Activated T-helper 1 cell treated with Interleukin-2 at 50 U/mL for 16 hours (primary cell): ENCODE results near the gene VCL.
"Not testable (repeated sequence)": the region's sequence is repeated elsewhere in the genome, so short reads cannot be mapped to it uniquely, and the experiment has no call there.

Source experiments
- DNase-seq: peaks from one replicate; pipeline ENCODE4 v3.0.0-alpha.2; 2020; ENCODE audit warnings: low read depth

VCL gene

GRCh38 chr10:73997787-73998622 is at the start of gene VCL:
Gene VCL, plus strand, starts transcription at chr10:73998116. Its CDS starts 92 bp downstream, at chr10:73998208.
- DNase-seq = peak; percentile 89

- no peak for DNase-seq
Observed at GRCh38 chr10:73948947-73949633, 48.8 kb upstream of the VCL start.

- DNase-seq = no peak
Observed at GRCh38 chr10:73950155-73950948, 47.6 kb upstream of the VCL start.

GRCh38 chr10:73953665-73954064 is 44.3 kb upstream of the VCL start:
- DNase-seq = no peak

GRCh38 chr10:73954737-73955136 is 43.2 kb upstream of the VCL start:
- DNase-seq = no peak

GRCh38 chr10:73955719-73956118 is 42.2 kb upstream of the VCL start:
- no peak for DNase-seq

GRCh38 chr10:73956476-73957359 is 41.2 kb upstream of the VCL start:
- no peak for DNase-seq

- DNase-seq = no peak
Observed at GRCh38 chr10:73959484-73960243, 38.3 kb upstream of the VCL start.

- no peak for DNase-seq
Observed at GRCh38 chr10:73962386-73962785, 35.5 kb upstream of the VCL start.

GRCh38 chr10:73963533-73963932 is 34.4 kb upstream of the VCL start:
- not testable (repeated sequence) for DNase-seq

GRCh38 chr10:73964743-73965142 is 33.2 kb upstream of the VCL start:
- DNase-seq = no peak

- DNase-seq = not testable (repeated sequence)
Observed at GRCh38 chr10:73965267-73965889, 32.5 kb upstream of the VCL start.

- no peak for DNase-seq
Observed at GRCh38 chr10:73965890-73966768, 31.8 kb upstream of the VCL start.

GRCh38 chr10:73967022-73967429 is 30.9 kb upstream of the VCL start:
- no peak for DNase-seq

GRCh38 chr10:73967544-73967943 is 30.4 kb upstream of the VCL start:
- no peak for DNase-seq

GRCh38 chr10:73968098-73968521 is 29.8 kb upstream of the VCL start:
- DNase-seq = no peak

- no peak for DNase-seq
Observed at GRCh38 chr10:73969224-73969841, 28.6 kb upstream of the VCL start.

GRCh38 chr10:73970845-73971244 is 27.1 kb upstream of the VCL start:
- no peak for DNase-seq
